AML-193 (cell line): ENCODE measurements around the gene BRSK2.
"Not testable (repeated sequence)": the region's sequence is repeated elsewhere in the genome, so short reads cannot be mapped to it uniquely, and the experiment has no call there.

Source experiments
- DNase-seq, 2 experiments: peaks; one replicate each; lab custom pipeline; 2025; lab: John Stamatoyannopoulos, UW

BRSK2 gene

DNA sequence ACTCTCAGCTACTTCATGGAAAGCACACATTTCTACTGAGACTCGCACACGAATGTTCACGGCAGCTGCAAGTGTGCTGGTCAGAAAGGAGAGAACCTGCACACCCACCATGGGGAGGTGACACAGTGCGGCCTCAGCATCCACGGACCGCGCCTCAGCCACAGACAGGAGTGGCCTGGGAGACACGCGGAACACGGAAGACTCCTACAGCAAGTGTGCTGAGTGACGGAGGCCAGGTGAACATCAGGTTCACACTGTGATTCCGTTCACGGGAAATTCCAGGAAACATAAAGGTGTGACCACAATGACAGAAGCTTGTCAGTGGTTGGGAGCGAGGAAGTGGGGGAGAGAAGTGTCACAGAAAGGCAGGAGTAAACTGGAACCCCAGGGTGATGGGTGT is 110.2 kb downstream of the BRSK2 start:
- DNase-seq: no peak

GRCh38 chr11:1500466-1501420 is 111.0 kb downstream of the BRSK2 start:
- DNase-seq: no peak

GRCh38 chr11:1501421-1502167 is 111.9 kb downstream of the BRSK2 start:
- DNase-seq: no peak

- no peak for DNase-seq
Observed at GRCh38 chr11:1502168-1502953, 112.6 kb downstream of the BRSK2 start.

GRCh38 chr11:1502954-1503707 is 113.4 kb downstream of the BRSK2 start:
- DNase-seq: no peak

DNA sequence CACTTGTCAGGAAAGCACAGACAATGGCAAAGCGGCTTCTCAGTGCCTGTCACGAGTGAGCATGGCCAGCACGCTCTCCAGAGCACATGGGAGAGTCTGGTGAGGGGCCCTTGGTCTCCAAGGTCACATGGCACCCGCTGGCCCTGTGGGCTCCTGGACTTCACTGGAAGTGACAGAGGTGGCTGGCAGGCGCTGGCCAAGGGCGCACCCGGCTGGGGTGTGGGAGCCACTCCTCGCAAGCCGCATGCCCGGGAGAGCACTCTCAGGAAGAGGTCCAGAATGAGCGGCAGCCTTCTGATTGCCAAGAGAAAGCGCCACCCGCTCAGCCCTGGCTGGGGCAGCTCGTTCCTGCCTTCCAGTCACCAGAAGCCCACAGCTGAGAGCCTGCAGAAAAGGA is 114.0 kb downstream of the BRSK2 start:
- no peak for DNase-seq

- no peak for DNase-seq
Observed at GRCh38 chr11:1504138-1504537, 114.4 kb downstream of the BRSK2 start.

DNA sequence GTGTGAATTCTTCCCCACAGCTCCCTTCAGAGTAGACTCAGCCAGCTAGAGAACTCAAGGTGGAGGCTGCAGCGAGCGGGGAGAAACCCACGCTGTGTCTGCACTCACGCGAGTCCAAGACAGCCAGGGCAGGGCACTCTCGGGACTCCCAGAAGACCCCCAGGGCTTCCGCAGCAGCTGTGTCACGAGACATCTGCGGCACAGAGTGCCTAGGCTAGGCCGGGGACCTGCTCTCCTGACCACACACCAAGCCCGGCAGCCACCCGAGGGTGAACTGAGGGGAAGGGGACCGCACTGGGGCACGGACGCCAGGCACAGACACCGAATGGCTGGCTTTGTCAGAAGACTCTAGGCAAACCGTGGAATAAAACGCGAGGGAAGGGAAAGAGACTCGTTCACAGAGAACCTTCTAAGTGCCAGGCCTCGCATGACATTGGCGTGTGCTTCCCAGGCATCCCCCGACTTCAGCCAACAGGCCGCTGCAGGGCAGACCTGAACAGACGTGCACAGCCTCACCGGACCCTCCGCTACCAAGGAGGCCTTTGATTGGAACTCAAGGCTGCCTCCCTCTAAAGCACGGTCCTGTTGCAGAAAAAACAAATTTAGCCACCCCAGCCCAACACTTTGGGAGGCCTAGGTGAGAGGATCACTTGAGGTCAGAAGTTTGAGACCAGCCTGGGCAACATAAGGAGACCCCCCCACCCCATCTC is 115.0 kb downstream of the BRSK2 start:
- DNase-seq: no peak

DNA sequence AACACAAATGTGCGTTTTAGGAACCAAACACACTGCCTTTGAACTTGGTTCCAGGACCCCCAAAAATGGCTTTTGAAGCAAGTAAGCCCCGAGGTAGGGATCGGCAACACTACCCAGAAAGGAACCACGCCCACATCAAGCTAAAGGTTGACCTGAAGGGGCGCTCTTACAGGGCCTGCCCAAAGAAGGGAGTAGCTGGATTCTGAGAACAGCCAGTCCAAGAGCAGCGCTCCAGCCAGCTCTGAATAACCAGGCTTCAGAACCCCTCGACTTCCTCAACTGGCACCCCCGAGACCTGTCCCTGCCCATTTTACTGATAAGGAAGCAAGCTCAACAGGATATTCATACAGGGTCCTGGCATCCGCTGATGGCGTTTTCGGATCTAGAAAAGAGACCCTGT is 115.7 kb downstream of the BRSK2 start:
- no peak for DNase-seq

DNA sequence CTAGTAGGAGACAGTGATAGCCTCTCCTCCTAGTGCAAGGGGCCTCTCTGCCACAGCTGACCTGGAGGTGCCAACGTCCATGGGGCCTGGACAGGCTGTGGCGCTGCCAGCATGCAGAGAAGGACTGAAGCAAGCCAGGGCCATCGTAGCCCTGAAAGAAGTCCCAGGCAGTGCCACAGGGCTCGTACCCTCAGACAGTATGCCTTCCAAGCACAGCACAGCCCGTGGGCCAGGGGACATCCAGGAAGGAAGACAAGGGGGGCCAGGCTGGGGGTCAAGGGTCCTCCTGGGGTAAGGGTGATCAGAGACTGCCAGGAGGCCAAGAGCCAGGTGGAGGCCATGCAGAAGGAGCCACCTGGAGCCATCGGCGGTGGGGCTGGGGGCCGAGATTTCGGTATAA is 117.2 kb downstream of the BRSK2 start:
- no peak for DNase-seq

GRCh38 chr11:1507381-1508140 is 117.8 kb downstream of the BRSK2 start:
- DNase-seq: no peak

GRCh38 chr11:1508491-1508891 is 118.8 kb downstream of the BRSK2 start:
- no peak for DNase-seq

GRCh38 chr11:1508986-1509385 is 119.3 kb downstream of the BRSK2 start:
- DNase-seq: no peak

DNA sequence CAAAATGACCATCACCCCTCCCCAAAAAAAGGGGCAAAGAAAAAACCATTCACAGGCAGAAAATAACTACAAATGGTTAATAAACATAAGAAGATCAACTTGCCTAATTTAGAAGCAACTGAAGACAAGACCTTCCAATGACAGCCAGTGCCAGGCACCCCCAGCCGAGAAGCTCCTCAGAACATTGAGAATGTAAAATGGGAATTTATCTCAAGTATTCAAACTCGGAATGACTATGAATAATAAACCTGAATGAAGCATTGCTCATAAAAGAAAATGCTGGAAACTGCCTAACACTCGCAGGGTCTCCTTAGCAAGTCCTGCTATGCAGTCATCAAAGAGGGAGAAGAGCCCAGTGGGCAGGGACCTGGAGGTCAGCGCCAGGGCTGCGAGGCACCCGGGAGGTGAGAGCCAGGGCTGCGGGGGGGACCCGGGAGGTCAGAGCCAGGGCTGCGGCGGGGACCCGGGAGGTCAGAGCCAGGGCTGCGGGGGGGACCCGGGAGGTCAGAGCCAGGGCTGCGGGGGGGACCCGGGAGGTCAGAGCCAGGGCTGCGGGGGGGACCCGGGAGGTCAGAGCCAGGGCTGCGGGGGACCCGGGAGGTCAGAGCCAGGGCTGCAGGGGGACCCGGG is 120.0 kb downstream of the BRSK2 start:
- no peak for DNase-seq

DNA sequence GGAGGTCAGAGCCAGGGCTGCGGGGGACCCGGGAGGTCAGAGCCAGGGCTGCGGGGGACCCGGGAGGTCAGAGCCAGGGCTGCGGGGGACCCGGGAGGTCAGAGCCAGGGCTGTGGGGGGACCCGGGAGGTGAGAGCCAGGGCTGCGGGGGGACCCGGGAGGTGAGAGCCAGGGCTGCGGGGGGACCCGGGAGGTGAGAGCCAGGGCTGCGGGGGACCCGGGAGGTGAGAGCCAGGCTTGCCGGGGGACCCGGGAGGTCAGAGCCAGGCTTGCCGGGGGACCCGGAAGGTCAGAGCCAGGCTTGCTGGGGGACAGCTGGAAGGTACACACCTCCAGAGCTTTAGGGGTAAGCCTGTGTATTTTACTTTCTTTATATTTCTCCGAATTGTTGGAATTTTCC is 120.6 kb downstream of the BRSK2 start:
- not testable (repeated sequence) for DNase-seq

DNA sequence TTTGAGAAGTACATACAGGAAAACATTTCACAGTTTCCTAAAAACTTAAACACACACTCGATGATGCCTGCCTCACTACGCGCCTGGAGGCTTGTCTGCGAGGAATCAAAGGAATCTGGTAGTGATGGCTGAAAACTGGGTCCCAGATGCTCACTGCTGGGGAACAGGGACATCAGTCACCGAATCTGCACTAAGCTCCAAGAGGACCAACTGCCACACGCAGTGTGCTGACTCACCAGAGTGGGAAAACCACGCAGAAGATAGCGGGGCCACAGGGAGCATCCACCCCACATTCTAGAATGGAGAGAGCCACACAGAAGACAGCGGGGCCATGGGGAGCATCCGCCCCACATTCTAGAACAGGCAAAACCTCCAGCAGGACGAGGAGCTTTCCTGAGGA is 121.2 kb downstream of the BRSK2 start:
- no peak for DNase-seq

DNA sequence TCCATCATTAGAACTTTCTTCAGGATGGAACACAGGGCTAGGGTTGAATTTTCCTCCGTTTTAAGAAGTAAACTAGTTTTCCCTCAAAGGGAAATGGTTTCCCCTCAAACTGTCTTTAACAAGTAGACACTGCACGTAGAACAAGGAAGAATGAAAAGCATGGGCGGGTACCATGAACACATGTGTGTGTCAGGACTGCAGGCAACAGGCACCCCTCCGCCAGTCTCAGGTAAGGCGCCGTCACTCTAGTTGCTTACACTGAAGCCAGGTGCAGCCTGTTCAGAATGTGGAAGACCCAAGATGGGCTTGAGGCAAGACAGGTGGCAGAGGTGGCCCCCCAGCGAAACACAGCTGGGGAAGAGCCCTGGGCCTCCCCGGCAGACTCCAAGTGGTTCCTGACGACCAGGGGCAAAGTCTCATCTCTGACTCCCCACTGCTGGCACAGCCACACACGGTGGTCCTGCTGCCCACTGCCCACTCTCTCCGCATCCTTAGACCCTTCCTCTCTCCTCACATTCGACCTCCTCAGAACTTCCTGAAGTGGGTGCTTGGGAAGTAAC is 122.3 kb downstream of the BRSK2 start:
- DNase-seq: no peak
